SU-DHL-6 (cell line): ENCODE results near the gene CFAP410.

Experiments used
- H2AFZ ChIP-seq: fragments of 200-600 bp; sonication (generic); 2 replicates; pipeline ENCODE4 v1.6.1; 2014; ENCODE audit warnings: low read depth, mild to moderate bottlenecking, moderate library complexity, mixed read lengths, antibody characterized with exemption, low read length; ENCODE audit not compliant: severe bottlenecking
- H3F3A ChIP-seq: fragments of 200-600 bp; shearing (Covaris generic); 2 replicates; pipeline ENCODE4 v1.6.0; 2016; ENCODE audit warnings: antibody characterized with exemption, mild to moderate bottlenecking; ENCODE audit not compliant: insufficient read depth
- H3K27ac ChIP-seq: fragments of 200-600 bp; sonication (generic); 2 replicates; pipeline ENCODE4 v1.5.1; 2016; ENCODE audit warnings: low read depth, mild to moderate bottlenecking, low read length, moderate library complexity, mixed read lengths
- H3K27me3 ChIP-seq: fragments of 200-600 bp; sonication (generic), shearing (Covaris generic); 2 replicates; pipeline ENCODE4 v1.6.0; 2014; ENCODE audit warnings: mild to moderate bottlenecking, low read length
- H3K36me3 ChIP-seq: fragments of 200-600 bp; sonication (generic); 2 replicates; pipeline ENCODE4 v1.6.1; 2014; ENCODE audit warnings: mild to moderate bottlenecking, low read length, mixed read lengths
- H3K4me2 ChIP-seq: fragments of 300-600, 200-600 bp; shearing (Covaris generic), sonication (generic); 2 replicates; pipeline ENCODE4 v1.6.0; 2014; ENCODE audit warnings: low read length, low read depth, mild to moderate bottlenecking; ENCODE audit not compliant: poor library complexity, severe bottlenecking
- H3K4me3 ChIP-seq: fragments of 200-600 bp; sonication (generic); 2 replicates; pipeline ENCODE4 v1.5.1; 2014; ENCODE audit warnings: antibody characterized with exemption, low read length, mild to moderate bottlenecking, mixed read lengths; ENCODE audit not compliant: insufficient read depth, poor library complexity, severe bottlenecking
- H3K79me2 ChIP-seq: fragments of 200-600 bp; sonication (generic); 2 replicates; pipeline ENCODE4 v1.6.1; 2014; ENCODE audit warnings: mild to moderate bottlenecking, low read length, moderate library complexity; ENCODE audit not compliant: insufficient read depth
- H3K9ac ChIP-seq: fragments of 200-600 bp; sonication (generic); 2 replicates; pipeline ENCODE4 v1.7.0; 2014; ENCODE audit warnings: mild to moderate bottlenecking, low read length
- H3K9me2 ChIP-seq: fragments of 200-600 bp; sonication (generic); replicated peaks from 2 replicates; pipeline ENCODE4 v1.6.1; 2014; ENCODE audit warnings: low read length; ENCODE audit not compliant: insufficient read depth
- H3K9me3 ChIP-seq: fragments of 200-600 bp; sonication (generic); 2 replicates; pipeline ENCODE4 v1.6.1; 2014; ENCODE audit warnings: low read length, mixed read lengths; ENCODE audit not compliant: insufficient read depth
- H4K20me1 ChIP-seq: fragments of 200-600 bp; sonication (generic); 2 replicates; pipeline ENCODE4 v1.6.1; 2014; ENCODE audit warnings: low read depth, mild to moderate bottlenecking, antibody characterized with exemption, low read length, moderate library complexity, mixed read lengths
- CTCF ChIP-seq: fragments of 200-600 bp; sonication (generic); IDR thresholded peaks from one replicate; pipeline ENCODE4 v1.5.1; 2017; ENCODE audit warnings: antibody characterized with exemption, mild to moderate bottlenecking, low read length, moderate library complexity; ENCODE audit not compliant: insufficient read depth, poor library complexity, severe bottlenecking
- EZH2phosphoT487 ChIP-seq: fragments of 200-600 bp; sonication (generic), shearing (Covaris generic); conservative IDR thresholded peaks from 2 replicates; pipeline ENCODE4 v1.6.1; 2018; ENCODE audit warnings: mild to moderate bottlenecking, antibody characterized with exemption, low read length, moderate library complexity, mixed read lengths

CFAP410 gene

GRCh38 chr21:44372616-44373015 is 33.4 kb upstream of the CFAP410 start:
- TF ChIP-seq EZH2phosphoT487, result no peak

DNA sequence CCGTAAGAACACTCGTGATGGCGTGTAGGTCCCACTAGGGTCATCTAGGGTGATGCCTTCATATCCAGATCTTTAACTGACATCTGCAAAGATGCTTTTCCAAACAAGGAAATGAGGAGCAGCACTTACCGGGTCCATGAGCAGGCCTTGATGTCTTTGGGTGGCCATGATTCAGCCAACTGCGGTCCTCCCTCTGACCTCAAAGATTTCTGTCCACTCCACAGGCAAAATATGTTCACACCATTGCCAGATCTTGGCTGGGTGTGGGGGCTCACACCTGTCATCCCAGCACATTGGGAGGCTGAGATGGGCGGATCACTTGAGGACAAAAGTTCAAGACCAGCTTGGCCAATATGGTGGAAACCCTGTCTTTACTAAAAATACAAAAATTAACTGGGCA is 32.4 kb upstream of the CFAP410 start:
- no peaks in the 10 kb centered on the region for H3K27me3 ChIP-seq
- no peak overlapping the region for H3K4me3 ChIP-seq
- no peaks in the 10 kb centered on the region for H3K36me3 ChIP-seq

More at GRCh38 chr21:44372616-44373015, 33.4 kb upstream of the CFAP410 start:
- no peaks in the 10 kb centered on the region for H3K36me3 ChIP-seq
- no peak overlapping the region for H3K4me3 ChIP-seq
- H3K27ac ChIP-seq, result no peak overlapping the region
- no peaks in the 10 kb centered on the region for H3K9me3 ChIP-seq
- H2AFZ ChIP-seq, result no peak overlapping the region
- no peak overlapping the region for H3K9ac ChIP-seq
- no peaks in the 10 kb centered on the region for H3K27me3 ChIP-seq
- no peaks in the 10 kb centered on the region for H3F3A ChIP-seq
- H3K9me2 ChIP-seq, result no peaks in the 10 kb centered on the region
- no peaks in the 10 kb centered on the region for H3K79me2 ChIP-seq
- no peak overlapping the region for H3K4me2 ChIP-seq
- no peaks in the 10 kb centered on the region for H4K20me1 ChIP-seq

DNA sequence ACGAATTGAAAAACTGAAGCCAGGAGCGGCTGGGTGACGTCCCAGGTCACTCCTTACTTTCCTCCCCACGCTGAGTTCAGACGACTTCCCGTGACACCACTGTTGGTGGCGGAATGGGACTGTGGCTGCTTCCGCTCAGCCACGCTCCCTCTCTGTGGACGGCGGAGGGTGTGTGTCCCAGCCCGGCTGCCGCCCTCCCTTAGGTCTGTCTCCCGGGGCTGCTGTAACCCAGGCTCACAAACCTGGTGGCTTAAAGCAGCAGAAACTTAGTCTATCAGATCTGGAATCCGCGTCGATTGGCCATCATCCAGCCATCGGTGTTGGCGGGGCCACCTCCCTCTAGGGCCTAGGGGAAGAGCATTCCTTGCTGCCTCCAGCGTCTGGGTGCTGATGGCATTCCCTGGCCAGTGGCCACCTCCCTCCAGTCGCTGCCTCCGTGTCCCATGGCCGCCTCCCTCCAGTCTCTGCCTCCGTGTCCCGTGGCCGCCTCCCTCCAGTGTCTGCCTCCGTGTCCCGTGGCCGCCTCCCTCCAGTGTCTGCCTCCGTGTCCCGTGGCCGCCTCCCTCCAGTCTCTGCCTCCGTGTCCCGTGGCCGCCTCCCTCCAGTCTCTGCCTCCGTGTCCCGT is 31.7 kb upstream of the CFAP410 start:
- H3K27me3 ChIP-seq, result no peaks in the 10 kb centered on the region
- no peak overlapping the region for H3K4me2 ChIP-seq
- no peaks in the 10 kb centered on the region for H3K79me2 ChIP-seq
- no peaks in the 10 kb centered on the region for H4K20me1 ChIP-seq
- H3K9me3 ChIP-seq, result no peaks in the 10 kb centered on the region
- H2AFZ ChIP-seq, result no peak overlapping the region
- TF ChIP-seq EZH2phosphoT487 (no peak), CTCF (no peak)
- no peak overlapping the region for H3K9ac ChIP-seq
- no peak overlapping the region for H3K4me3 ChIP-seq
- H3K27ac ChIP-seq, result no peak overlapping the region
- no peaks in the 10 kb centered on the region for H3K9me2 ChIP-seq
- H3F3A ChIP-seq, result no peaks in the 10 kb centered on the region
- no peaks in the 10 kb centered on the region for H3K36me3 ChIP-seq

More for the DNA sequence above, 32.4 kb upstream of the CFAP410 start:
- H3K4me2 ChIP-seq, result no peak overlapping the region
- H4K20me1 ChIP-seq, result no peaks in the 10 kb centered on the region
- H3K9ac ChIP-seq, result no peak overlapping the region
- H3K79me2 ChIP-seq, result no peaks in the 10 kb centered on the region
- no peak overlapping the region for H2AFZ ChIP-seq
- H3K9me2 ChIP-seq, result no peaks in the 10 kb centered on the region
- no peak overlapping the region for H3K27ac ChIP-seq
- no peak for TF ChIP-seq EZH2phosphoT487
- no peak for TF ChIP-seq CTCF
- H3K9me3 ChIP-seq, result no peaks in the 10 kb centered on the region
- no peaks in the 10 kb centered on the region for H3F3A ChIP-seq

DNA sequence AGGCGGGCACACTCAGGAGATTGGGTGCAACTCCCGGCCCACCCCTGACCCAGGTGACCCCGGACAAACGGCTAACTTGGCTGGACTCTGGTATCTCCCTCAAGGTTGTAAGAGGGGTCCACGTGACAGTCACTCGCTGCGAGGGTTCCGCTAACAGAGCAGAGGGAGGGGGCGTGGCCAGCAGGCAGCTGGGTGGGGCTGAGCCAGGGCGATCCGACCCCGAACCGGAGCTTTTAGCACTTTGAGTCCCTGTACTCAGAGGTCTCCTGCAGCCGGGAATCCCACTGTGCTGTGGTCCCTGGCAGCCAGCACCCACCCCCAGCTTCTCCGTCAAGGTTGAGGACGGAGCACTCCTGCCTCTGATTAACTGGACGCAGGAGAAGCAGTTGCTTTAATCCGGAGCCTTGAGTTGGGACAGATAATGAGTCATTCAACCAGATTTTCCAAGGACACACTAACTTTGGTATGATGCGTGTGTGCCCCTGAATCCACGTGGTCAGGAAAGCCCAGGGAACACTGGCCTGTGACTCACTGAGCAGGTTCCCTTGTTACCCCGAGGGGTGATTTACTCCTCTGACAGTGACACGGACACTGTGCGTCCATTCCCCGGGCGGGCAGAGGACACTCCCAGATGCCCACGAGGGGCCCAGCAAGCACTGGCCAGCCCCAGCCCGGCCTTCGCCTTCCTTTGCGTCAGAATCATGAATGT is 31.0 kb upstream of the CFAP410 start:
- H3K4me2 ChIP-seq, result no peak overlapping the region
- TF ChIP-seq CTCF (no peak), EZH2phosphoT487 (no peak)
- H3K9me3 ChIP-seq, result no peaks in the 10 kb centered on the region
- no peaks in the 10 kb centered on the region for H3K9me2 ChIP-seq
- H3K27ac ChIP-seq, result no peak overlapping the region
- no peaks in the 10 kb centered on the region for H3F3A ChIP-seq
- H4K20me1 ChIP-seq, result no peaks in the 10 kb centered on the region
- H3K4me3 ChIP-seq, result no peak overlapping the region
- H2AFZ ChIP-seq, result no peak overlapping the region
- H3K9ac ChIP-seq, result no peak overlapping the region
- H3K36me3 ChIP-seq, result no peaks in the 10 kb centered on the region
- H3K79me2 ChIP-seq, result no peaks in the 10 kb centered on the region
- no peaks in the 10 kb centered on the region for H3K27me3 ChIP-seq
